ENCODE data around the gene EEF1AKMT3.
A peak's percentile ranks its signal among the peaks of the same experiment; 100 is the strongest.
"Not testable (repeated sequence)": the region's sequence is repeated elsewhere in the genome, so short reads cannot be mapped to it uniquely, and the experiment has no call there.

Gene EEF1AKMT3

DNA sequence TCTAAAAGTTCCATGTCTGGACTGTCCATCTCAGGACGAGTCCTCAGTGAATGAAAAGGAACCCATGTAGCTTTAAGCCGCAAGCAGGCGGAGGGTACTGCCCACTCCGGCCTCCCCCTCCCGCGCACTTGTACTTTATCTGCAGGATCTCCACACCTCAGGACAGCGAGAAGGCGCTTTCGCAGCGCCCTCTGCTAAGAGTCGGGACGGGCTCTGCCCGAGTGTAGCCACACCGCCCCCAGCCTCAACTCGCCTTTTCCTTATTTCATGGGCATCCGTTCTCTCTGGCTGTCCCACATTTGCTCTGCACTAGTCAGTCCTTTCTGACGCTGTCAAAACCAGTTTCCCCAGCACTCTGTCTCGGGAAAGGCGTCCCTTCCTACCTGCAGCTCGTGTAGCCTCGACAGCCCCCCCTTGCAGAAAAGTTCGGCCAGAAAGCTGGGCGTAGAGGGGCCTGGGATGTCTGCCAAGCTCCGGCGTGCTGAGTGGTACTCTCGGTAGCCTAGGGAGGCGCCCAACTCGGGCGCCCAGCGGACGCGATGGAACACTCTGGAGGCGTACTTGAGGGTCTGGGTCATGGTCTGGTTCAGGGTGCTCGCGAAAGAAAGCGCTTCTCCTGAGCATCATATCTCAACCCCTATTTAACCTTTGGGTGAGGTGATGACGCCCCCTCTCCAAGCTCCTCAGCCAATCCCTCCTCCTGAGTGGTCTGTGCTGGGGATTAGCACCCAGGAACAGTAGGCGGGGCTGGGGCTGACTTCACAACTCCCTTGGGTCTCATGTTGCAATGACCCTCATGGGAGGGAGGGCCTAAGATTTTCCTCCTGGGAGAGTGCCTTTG is 5.7 kb upstream of the EEF1AKMT3 start, which contains the start of gene CYP27B1:
Gene CYP27B1, minus strand, starts transcription at position 615 of the 841 bp plus-strand sequence. Its CDS starts 37 bp downstream, at position 578.
- peak in 1 of 2 experiments; percentile 34 for DNase-seq

DNA sequence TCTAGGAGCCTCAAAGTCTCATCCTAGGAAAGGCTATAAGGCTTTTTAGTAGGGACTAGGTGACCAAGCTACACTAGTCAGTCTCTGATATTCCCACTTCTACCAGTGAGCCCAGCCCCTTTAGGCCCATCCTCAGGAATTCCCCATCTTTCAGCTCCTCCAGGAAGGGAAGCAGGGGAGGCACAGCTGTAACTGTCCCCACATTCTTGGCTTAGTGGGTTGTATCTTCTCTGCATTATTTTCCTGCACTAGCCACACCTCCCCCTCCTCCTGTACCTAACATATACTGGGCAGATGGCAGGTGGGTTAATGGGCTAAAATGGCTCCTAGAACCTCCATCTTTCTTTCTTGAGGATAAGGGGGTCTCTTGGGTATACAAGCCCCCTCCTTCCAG is 5.1 kb upstream of the EEF1AKMT3 start:
- no peak for DNase-seq

DNA sequence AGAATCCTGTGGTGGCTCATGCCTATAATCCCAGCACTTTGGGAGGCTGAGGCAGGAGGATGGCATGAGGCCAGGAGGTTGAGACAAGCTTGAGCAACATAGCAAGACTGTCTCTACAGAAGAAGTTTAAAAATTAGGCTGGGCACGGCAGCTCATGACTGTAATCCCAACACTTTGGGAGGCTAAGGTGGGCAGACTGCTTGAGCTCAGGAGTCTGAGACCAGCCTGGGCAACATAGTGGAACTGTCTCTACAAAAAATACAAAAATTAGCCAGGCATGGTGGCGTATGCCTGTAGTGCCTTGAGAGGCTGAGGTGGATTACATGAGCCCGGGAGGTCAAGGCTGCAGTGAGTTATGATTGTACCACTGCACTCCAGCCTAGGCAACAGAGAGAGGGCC is 4.5 kb upstream of the EEF1AKMT3 start:
- no peak for DNase-seq

DNA sequence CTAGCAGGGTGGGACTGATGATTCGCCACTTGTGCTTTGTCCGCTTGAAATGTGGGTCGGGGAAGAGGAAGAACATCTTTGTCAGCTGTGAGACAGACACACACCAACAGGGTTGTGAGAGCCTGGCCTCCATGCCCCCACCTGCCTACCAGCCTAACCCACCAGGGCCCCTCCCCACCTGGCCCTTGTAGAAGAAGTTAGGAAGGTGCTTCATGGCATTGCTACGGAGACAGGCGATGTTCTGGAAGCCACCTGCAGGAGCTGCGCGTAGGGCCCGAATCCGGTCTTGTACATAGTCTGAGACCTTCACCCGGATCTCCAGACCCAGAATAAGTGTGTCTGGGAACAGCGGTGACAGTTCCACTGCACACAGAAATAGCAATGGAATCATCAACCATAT is 2.8 kb upstream of the EEF1AKMT3 start:
- DNase-seq: no peak

DNA sequence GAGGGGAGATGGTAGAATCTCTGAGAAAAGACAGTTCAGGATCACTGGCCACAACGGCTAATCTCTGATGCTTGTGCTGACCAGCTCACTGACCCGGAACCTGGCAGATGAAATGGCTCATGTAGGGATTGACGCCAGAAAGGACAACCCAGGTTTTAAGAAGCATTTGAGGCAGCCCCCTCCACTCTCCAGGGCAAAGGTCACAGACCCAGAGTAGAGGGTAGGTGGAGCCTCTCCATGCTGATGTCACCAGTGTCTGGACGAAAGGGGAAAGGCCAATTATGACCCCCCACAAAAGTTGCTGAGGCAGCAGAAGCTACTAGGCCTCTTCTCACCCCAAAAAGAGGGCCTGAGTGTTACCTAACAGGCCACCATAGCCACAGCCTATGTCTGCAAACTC is 1.7 kb upstream of the EEF1AKMT3 start:
- no peak for DNase-seq

DNA sequence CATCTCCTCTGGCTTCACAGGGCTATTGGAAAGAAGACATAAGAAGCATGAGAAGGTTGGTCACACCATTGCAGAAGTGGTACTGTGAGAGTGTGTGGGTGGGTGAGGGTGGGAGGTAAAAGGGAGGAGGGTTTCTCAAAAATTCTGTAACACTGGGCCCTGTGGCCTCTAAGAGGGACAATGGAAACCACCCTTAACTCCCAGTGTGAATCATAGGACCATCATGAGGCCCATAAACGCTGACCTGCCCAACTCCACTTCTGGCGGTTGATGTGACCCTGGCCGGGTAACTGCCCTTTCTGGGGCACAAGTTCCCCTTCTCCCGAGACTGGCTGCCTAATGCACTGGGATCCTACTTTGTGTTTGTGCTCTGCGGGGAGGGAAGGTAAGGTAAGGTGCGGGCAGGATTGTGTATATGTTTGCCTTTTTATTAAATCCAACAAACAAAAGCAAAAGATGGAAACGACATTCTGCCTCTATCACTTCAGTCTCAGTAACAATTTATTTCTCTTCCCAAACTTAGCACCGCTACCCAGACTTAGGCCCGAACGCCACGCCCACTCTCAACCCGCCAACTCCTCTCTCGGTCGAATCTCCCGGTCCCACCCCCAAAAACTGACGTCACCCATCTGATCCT is 1.1 kb upstream of the EEF1AKMT3 start:
- peak; percentile 88 to 93 for DNase-seq

DNA sequence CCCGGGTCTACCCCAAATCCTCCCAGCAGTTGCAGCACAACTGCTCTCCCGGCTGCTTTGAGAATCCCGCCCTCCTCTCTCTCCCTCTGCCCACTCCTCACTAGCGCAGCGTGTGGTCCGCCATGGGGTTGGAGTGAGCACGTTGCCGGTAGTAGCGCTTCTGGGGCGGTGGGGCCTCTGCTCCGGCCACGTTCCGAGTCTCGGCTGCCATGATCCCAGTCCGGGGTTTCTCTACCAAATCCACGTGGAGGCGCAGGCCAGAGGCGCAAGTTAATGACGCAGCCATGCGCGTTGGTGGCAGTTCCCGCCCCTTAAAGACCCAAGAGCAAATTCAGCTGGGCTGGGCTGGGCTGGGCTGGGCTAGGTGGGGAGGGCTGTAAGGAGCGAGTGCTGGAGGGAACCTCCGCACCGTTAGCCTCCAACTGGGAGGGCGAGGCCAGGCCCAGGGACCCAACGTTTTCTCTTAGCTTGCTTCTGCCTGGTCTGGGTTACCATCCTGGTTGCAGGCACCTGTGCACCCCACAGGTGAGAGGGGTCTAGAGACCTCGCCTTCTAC is 463 bp upstream of the EEF1AKMT3 start, which contains the start of gene METTL1:
Gene METTL1, minus strand, starts transcription at position 233 of the 556 bp plus-strand sequence. Its CDS starts 22 bp downstream, at position 211.
- peak; percentile 94 for DNase-seq

DNA sequence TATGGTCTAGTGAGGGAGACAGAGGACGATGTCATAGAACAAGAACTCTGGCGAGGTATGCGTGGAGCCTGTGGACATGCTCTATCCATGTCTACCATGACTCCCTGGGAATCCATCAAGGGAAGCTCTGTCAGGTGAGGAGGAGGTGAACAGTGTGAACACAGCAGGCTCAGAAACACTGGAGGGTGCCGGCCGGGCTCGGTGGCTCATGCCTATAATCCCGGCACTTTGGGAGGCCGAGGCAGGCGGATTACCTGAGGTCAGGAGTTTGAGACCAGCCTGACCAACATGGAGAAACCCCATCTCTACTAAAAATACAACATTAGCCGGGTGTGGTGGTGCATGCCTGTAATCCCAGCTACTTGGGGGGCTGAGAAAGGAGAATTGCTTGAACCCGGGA is 2.2 kb downstream of the EEF1AKMT3 start:
- DNase-seq: not testable (repeated sequence)

DNA sequence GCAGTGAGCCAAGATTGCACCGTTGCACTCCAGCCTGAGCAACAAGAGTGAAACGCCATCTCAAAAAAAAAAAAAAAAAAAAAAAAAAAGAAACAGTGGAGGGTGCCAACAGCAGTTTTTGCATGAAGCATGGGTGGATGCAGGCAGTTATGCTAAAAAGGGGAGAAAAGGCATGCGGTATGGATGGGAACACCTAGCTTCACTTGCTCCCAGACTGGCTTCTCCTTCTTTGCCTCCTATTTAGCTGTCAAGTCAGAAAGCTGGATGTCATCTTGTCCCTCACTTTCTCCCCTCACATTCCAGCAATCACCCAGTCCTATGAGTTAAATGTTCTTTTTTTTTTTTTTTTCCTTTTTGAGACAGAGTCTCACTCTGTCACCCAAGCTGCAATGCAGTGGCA is 2.6 kb downstream of the EEF1AKMT3 start:
- DNase-seq: no peak

DNA sequence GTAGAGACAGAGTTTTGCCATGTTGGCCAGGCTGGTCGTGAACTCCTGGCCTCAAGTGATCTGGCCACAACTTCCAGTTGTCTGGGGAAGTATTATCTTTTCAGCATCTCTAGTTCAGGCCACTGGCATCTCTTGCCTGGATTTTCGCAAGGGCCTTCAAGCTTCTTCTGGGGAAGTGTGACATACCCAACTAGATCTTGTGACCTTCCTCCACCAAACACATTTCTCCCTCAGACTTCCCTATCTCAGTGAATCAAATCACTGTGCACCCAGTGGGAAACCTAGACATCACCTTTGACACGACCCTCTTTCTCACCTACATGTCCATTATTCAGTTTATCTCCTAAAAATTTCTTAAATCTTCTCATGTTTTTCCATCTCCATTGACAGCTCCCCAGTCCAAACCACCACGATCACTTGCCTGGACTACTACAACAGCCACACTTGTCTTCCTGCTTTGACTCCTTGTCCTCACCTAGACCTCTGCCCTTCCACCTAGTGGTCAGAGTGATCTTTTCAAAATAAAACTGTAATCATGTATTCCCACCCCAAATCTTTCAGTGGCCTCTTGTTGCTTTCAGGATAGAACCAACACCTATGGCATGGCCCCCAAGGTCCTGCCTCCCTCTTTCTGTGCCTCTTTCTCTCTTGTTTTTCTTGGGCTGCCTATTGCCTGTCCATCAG is 3.3 kb downstream of the EEF1AKMT3 start:
- DNase-seq: no peak

DNA sequence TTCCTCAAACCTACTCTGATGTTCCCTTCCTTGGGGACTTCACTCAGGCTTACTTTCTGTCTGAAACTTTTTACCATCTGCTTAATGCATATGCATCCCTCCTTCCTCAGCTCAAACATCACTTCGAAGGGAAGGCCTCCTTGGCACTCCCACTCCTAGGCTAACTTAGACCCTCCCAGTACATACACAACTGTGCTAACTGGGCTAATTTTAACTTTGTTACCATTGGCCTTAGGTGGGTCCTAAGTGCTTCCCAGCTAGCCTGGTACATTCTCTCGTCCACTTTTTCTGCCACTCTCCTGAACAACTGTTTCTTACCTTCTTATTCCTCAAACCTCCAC is 3.8 kb downstream of the EEF1AKMT3 start:
- DNase-seq: no peak

DNA sequence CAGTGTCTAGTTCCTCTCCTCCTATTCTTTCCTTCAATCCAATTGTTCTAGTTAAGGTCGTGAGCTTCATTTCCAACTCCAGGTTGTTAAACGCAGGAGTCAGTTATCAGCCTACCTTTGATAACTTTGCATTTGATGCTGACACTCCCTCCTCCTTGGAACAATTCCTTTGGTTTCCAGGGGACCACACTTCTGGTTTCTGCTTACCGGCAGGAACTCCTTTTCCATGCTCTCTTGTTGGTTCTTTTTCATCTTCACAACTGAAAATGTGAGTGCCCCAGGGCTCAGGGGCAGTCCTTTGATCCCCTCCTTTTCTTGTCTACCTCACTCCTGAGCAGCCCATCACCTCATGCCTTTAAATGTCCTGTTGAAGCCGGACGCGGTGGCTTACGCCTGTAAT is 5.0 kb downstream of the EEF1AKMT3 start:
- DNase-seq: no peak

DNA sequence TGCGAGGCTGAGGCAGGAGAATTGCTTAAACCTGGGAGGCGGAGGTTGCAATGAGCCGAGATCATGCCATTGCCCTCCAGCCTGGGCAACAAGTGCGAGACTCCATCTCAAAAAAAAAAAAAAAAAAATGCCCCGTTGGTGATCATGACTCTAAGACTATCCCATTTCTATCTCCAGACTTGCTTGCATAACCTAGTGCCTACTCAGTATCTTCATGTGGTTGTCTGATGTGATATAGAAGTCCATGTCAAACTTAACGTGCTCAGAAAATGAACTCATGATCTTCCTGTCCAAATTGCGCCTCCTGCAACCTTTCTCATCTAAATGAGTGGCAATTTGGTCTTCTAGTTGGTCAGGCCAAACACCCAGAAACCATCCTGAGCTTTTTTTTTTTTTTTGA is 5.5 kb downstream of the EEF1AKMT3 start:
- DNase-seq: no peak

DNA sequence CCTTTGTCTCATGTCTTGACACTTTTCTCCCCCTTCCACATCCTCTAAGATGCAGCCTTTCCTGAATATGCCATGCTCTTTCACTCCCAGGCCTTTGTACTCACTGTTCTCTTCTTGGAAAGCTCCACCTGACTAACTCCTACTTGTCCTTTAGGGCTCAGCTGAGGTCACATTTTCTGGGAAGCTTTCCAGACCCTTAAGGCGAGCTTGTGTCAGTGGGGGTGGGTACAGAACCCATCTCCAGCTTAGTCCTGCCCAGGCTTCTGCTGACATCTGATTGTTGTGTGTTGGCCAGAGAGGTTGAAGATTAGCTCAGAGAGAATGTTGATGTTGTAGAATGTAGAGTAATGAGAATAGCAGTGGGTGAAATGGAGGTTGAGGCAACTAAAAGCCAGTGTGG is 7.3 kb downstream of the EEF1AKMT3 start:
- no peak for DNase-seq

DNA sequence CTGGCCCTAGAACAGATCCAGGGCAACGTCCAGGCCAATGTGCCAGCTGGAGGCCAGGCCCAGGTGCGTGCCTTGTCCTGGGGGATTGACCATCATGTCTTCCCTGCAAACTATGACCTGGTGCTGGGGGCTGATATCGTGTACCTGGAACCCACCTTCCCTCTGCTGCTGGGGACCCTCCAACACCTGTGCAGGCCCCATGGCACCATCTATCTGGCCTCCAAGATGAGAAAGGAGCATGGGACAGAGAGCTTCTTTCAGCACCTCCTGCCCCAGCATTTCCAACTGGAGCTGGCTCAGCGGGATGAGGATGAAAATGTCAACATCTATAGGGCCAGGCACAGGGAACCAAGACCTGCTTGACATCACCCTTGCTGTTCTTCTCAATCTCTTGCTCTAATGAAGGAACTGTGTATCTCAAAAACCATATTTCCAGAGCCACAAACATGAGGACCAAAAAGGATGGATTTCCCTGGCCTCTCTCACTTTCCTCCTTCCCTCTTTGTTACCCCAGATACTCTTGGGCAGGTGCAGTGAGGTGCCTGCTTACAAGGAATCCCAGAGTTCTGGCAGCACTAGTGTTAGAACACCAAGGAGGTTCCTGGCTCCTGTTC is 8.0 kb downstream of the EEF1AKMT3 start:
- DNase-seq: no peak

DNA sequence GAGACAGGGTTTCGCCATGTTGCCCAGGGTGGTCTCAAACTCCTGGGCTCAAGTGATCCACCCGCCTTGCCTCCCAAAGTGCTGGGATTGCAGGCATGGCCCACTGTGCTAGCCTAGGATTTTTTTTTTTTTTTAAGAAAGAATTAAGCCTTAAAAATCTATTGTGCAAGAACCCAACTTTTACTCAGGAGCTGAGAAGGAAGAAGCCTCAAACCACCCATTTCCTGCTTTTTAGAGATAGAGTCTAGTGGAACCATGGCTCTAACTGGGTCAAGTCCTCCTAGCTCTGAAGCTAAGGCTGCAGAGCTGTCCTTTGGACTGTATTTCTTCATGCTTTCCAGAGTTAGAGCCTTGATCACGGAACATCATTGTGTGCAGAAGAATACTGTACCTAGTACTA is 8.8 kb downstream of the EEF1AKMT3 start:
- DNase-seq: no peak

DNA sequence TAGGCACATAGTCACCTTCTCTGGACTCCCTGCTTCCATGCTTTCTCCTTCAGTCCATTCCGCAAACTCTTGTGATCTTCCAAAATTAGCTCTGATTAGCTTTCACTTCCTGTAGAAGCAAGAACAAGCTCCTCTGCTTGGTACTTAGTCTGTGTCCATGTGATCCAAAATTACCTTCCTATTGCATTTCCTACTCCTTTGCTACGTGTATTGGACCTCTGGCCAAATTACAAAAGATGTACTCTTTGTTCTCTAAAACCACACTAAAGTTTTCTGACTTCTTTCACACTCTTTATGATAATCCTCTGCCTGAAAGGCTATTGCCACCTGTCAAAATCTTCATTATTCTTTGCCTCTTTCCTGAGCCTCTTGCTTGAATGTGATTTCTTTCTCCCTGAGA is 9.4 kb downstream of the EEF1AKMT3 start:
- no peak for DNase-seq

DNA sequence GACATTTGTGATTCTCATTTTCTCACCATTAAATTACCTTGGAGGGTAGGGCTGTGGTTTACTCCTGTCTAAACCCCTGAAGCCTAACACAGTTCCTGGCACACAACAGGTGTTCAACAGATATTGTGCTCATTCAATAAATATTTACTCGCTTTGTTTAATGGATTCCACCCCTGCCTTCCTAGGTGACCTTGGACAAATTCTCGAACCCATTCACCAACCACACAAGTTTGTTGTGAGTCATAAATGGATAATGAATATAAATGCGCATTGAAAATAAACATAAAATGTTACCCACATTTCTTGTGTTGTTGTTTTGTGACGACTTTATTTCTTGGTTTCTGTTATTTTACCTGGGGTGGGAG is 9.8 kb downstream of the EEF1AKMT3 start:
- no peak for DNase-seq

DNA sequence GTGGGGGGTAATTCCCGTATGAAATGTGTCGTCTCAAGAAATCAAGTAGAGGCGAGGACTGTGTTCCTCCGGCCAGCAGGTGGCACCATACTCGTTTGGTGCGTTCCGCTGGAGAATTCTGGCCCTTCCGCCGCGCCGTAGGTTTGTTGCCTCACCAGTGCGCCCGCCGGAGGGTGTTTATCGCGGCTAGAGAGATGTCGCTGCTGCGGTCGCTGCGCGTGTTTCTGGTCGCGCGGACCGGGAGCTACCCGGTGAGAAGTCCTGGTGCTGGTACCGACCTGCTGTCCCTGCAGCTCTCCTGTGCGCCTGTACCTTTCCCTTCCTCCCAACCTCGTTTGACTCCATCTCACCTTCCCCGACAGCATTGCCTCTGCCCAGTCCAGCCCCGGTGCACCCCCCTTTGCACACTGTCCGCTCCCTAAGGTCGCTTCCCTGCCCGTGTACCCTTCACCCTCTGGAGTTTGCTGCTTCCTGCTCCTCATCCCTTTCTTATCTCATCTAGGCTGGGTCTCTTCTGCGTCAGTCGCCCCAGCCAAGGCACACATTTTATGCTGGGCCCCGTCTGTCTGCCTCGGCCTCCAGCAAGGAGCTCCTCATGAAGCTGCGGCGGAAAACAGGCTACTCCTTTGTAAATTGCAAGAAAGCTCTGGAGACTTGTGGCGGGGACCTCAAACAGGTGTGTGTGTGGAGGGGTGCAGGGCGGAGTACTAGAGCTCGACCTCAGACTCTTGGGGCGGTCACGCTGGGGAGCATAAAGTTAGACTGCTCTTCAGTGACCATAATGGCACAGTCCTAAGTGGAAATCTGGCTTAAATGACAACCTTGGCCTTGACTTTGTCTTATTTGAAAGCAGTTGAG is 10.4 kb downstream of the EEF1AKMT3 start, which contains the start of gene TSFM:
Gene TSFM, plus strand, starts transcription at position 180 of the 858 bp plus-strand sequence. Its CDS starts 15 bp downstream, at position 195.
- DNase-seq: peak; percentile 80 to 90

DNA sequence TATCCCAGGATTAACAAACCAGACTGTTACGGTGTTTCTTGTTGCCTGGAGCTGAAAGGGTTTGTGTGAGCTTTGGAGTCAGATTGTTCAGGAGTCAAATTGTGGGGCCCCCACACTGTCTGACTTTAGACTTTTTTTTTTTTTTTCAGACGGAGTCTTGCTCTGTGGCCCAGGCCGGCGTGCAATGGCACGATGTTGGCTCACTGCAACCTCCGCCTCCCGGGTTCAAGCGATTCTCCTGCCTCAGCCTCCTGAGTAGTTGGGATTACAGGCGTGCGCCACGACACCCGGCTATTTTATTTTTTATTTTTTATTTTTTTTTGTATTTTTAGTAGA is 11.0 kb downstream of the EEF1AKMT3 start:
- no peak for DNase-seq

DNA sequence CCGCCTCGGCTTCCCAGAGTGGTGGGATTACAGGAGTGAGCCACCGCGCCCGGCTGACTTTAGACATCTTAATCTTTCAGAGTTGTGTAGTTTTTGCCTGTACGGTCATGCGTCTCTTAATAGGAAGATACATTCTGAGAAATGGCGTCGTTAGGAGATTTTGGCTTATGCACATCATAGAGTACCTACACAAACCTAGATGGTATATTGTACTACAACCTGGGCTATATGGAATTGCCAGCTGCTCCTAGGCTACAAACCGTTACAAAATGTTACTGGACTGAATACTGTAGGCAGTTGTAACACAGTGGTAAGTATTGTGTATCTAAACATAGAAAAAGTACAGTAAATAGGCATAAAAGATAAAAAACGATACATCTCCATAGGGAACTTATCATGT is 11.4 kb downstream of the EEF1AKMT3 start:
- no peak for DNase-seq

DNA sequence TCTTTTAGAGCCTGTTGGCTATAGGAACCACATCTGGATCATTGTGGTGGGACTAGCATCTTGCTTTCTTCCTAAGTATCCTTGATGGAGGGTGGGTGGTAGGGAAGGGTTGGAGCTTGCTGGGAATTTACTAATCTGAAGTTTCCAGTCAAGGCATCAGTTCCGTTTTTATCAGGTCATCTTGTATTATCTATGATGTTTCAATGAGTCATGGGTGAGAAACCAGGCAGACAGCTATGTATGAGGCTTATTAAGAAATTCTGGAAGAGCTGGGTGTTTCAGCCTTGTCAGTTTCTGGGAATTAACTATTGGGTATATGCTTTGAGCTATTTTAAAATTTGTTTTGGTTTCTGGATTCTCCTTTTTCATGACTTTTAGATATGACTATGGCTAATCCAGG is 21.5 kb downstream of the EEF1AKMT3 start:
- peak; percentile 28 to 59 for DNase-seq

All from SW 1271 (cell line).